ENCODE data around the gene ZFAND2B. TPM values are rescaled to one million over a fixed set of nuclear protein-coding genes. Genes with fewer than 3 reads are reported as not detected.

The ZFAND2B gene
- total RNA-seq, 1 experiment from 2014 or later = 19.5 TPM

- POLR2A ChIA-PET = no interaction called here
- H3K27me3 Mint-ChIP-seq (ENCODE audit: low read depth) = peaks cover 19% of the 10 kb centered on the region
- peaks cover 8% of the 10 kb centered on the region for H3K36me3 Mint-ChIP-seq
- H3K9me3 Mint-ChIP-seq = no peaks in the 10 kb centered on the region
- H3K4me3 Mint-ChIP-seq = peak overlapping the region; percentile 79
- ATAC-seq (no peak), DNase-seq (ENCODE audit: low spot score) (no peak)
- H3K4me1 Mint-ChIP-seq = peaks cover 17% of the 10 kb centered on the region
- no peak overlapping the region for H3K27ac Mint-ChIP-seq
- CTCF ChIA-PET = interaction anchor here (1.0 kb wide), 1 partner anchor 10 kb away, joined by 4 read pairs; no protein-coding TSS in a partner anchor
- no peak for TF ChIP-seq ZBTB21 (CRISPR knock-in tag; IDR thresholded peaks at IDR 0.05; ENCODE audit: borderline replicate concordance)
- TF ChIP-seq ZMAT4 (CRISPR knock-in tag; IDR thresholded peaks at IDR 0.05) = no peak
- TF ChIP-seq JUN (CRISPR knock-in tag; IDR thresholded peaks at IDR 0.05) = no peak
- TF ChIP-seq ZNF281 (CRISPR knock-in tag; IDR thresholded peaks at IDR 0.05) = no peak
- no peak for TF ChIP-seq ELF4 (CRISPR knock-in tag; IDR thresholded peaks at IDR 0.05; ENCODE audit: low read depth)
- TF ChIP-seq ATF3 (CRISPR knock-in tag; conservative IDR thresholded peaks at IDR 0.05) = no peak
- no peak for TF ChIP-seq NFE2L1 (CRISPR knock-in tag; IDR thresholded peaks at IDR 0.05)
- TF ChIP-seq GABPB1 (CRISPR knock-in tag; IDR thresholded peaks at IDR 0.05) = no peak
- no peak for TF ChIP-seq E2F4 (CRISPR knock-in tag; IDR thresholded peaks at IDR 0.05; ENCODE audit: borderline replicate concordance, low read depth)
- no peak for TF ChIP-seq ZNF532 (CRISPR knock-in tag; IDR thresholded peaks at IDR 0.05; ENCODE audit: borderline replicate concordance)
- no peak for TF ChIP-seq TP53 (CRISPR knock-in tag; IDR thresholded peaks at IDR 0.05)
- TF ChIP-seq TEAD4 (CRISPR knock-in tag; IDR thresholded peaks at IDR 0.05) = no peak
- no peak for TF ChIP-seq SMAD3 (CRISPR knock-in tag; IDR thresholded peaks at IDR 0.05; ENCODE audit: borderline replicate concordance)
- TF ChIP-seq NFATC4 (CRISPR knock-in tag; IDR thresholded peaks at IDR 0.05) = no peak
Measured at GRCh38 chr2:219161097-219161496, 45.5 kb upstream of the ZFAND2B start.

- H3K4me3 Mint-ChIP-seq = no peak overlapping the region
- H3K27ac Mint-ChIP-seq = no peak overlapping the region
- ChIA-PET CTCF (interaction anchor here (0.9 kb wide), 1 partner anchor 9 kb away, joined by 3 read pairs; no protein-coding TSS in a partner anchor), POLR2A (no interaction called here)
- no peaks in the 10 kb centered on the region for H3K9me3 Mint-ChIP-seq
- no peaks in the 10 kb centered on the region for H3K36me3 Mint-ChIP-seq
- DNase-seq (ENCODE audit: low spot score) = no peak
- ATAC-seq = no peak
- peaks cover 10% of the 10 kb centered on the region for H3K4me1 Mint-ChIP-seq
- H3K27me3 Mint-ChIP-seq (ENCODE audit: low read depth) = peaks cover 19% of the 10 kb centered on the region
- no peak for TF ChIP-seq ELF4 (CRISPR knock-in tag; IDR thresholded peaks at IDR 0.05; ENCODE audit: low read depth)
- no peak for TF ChIP-seq CDX4 (CRISPR knock-in tag; IDR thresholded peaks at IDR 0.05; ENCODE audit: borderline replicate concordance)
- TF ChIP-seq ZNF512 (CRISPR knock-in tag; IDR thresholded peaks at IDR 0.05; ENCODE audit: borderline replicate concordance) = no peak
- no peak for TF ChIP-seq ESRRA (CRISPR knock-in tag; IDR thresholded peaks at IDR 0.05; ENCODE audit: borderline replicate concordance)
- no peak for TF ChIP-seq FOXP4 (CRISPR knock-in tag; IDR thresholded peaks at IDR 0.05)
- TF ChIP-seq JAZF1 (CRISPR knock-in tag; IDR thresholded peaks at IDR 0.05) = no peak
Measured at GRCh38 chr2:219163156-219163555, 43.4 kb upstream of the ZFAND2B start.
